A549 (cell line): ENCODE results near the gene LARP4. TPM values are rescaled to one million over a fixed set of nuclear protein-coding genes. Genes with fewer than 3 reads are reported as not detected.
"Not testable (repeated sequence)": the region's sequence is repeated elsewhere in the genome, so short reads cannot be mapped to it uniquely, and the experiment has no call there.

Experiments
- ATAC-seq, 2 experiments: fragments of 200-7000 bp in 1 of 2; fragments of >200 bp in 1 of 2; cut with Nextera tagmentation in 1 of 2; cut with Tn5 transposase in 1 of 2; 3 replicates each; pipeline versions ENCODE4 v1.8.0 to v1.9.1; 2018 to 2020; ENCODE audit warnings: mild to moderate bottlenecking in 1 of 2, moderate library complexity in 1 of 2
- CTCF ChIA-PET: fragments of 300-600 bp; sonication (Branson Sonifier 250); formaldehyde crosslinking; extraction: SDS; loops from one replicate; lab custom pipeline; 2021; ENCODE audit warnings: antibody characterized with exemption, inconsistent platforms; lab: Yijun Ruan, JAX
- POLR2A ChIA-PET: fragments of 350-600 bp; formaldehyde crosslinking; extraction: SDS; loops from one replicate; lab custom pipeline; 2021; ENCODE audit warnings: antibody characterized with exemption, inconsistent platforms; lab: Yijun Ruan, JAX
- DNase-seq, 2 experiments: peaks; one replicate each; pipeline versions ENCODE4 v3.0.0 to v3.0.0-alpha.2; 2011 to 2016; ENCODE audit warnings: low read depth in 1 of 2, low spot score in 1 of 2
- FAIRE-seq: peaks from 2 replicates; lab custom pipeline; 2011; peaks lifted over from hg19 to GRCh38; lab: Jason Lieb, UNC
- H3K27ac ChIP-seq, 2 experiments: fragments of >200 bp; sonication (Bioruptor Twin); formaldehyde crosslinking; 3 replicates each; pipeline ENCODE4 v1.5.1; 2016 to 2017
- H3K4me1 ChIP-seq: fragments of >200 bp; sonication (Bioruptor Twin); formaldehyde crosslinking; 3 replicates; pipeline ENCODE4 v1.6.1; 2016
- H3K4me2 ChIP-seq: fragments of >200 bp; sonication (Bioruptor Twin); formaldehyde crosslinking; 3 replicates; pipeline ENCODE4 v1.6.1; 2016
- H3K4me3 ChIP-seq: fragments of >200 bp; sonication (Bioruptor Twin); formaldehyde crosslinking; 3 replicates; pipeline ENCODE4 v1.5.1; 2016
- H3K9me3 ChIP-seq: fragments of >200 bp; sonication (Bioruptor Twin); formaldehyde crosslinking; 3 replicates; pipeline ENCODE4 v1.6.1; 2016
- BHLHE40 ChIP-seq: IDR thresholded peaks from 2 replicates; pipeline ENCODE4 v1.6.1; 2012; ENCODE audit warnings: low read depth, low read length, inconsistent platforms
- CEBPB ChIP-seq, 2 experiments: fragments of >200 bp in 1 of 2; sonication (Bioruptor Twin) in 1 of 2; formaldehyde crosslinking in 1 of 2; IDR thresholded peaks; 2 replicates each; pipeline ENCODE4 v1.6.1; 2012 to 2016
- EHF ChIP-seq: fragments of 250-450 bp; sonication (Bioruptor Pico); IDR thresholded peaks from 2 replicates; pipeline ENCODE4 v1.5.0; 2020; ENCODE audit warnings: mild to moderate bottlenecking
- EHMT2 ChIP-seq: fragments of 200-600 bp; sonication (generic); IDR thresholded peaks from 2 replicates; pipeline ENCODE4 v1.6.1; 2016; ENCODE audit warnings: antibody characterized with exemption, low read depth, mild to moderate bottlenecking, moderate library complexity
- EP300 ChIP-seq, 2 experiments: fragments of >200 bp; sonication (Bioruptor Twin); formaldehyde crosslinking; IDR thresholded peaks; 2 replicates in 1 of 2; 3 replicates in 1 of 2; pipeline ENCODE4 v1.6.1; 2016 to 2017
- FOSL2 ChIP-seq, 2 experiments: fragments of 450-650 bp in 1 of 2; fragments of >200 bp in 1 of 2; sonication (Bioruptor Twin) in 1 of 2; formaldehyde crosslinking; IDR thresholded peaks; 2 replicates each; pipeline versions ENCODE4 v1.5.0 to v1.6.1; 2016 to 2020; ENCODE audit warnings: mild to moderate bottlenecking in 1 of 2, moderate library complexity in 1 of 2
- HOXA7 ChIP-seq: fragments of 250-450 bp; sonication (Bioruptor Pico); IDR thresholded peaks from 2 replicates; pipeline ENCODE4 v1.5.0; 2020; ENCODE audit warnings: mild to moderate bottlenecking, moderate library complexity
- HOXB5 ChIP-seq: fragments of 250-450 bp; sonication (Bioruptor Pico); IDR thresholded peaks from 2 replicates; pipeline ENCODE4 v1.5.0; 2020; ENCODE audit warnings: mild to moderate bottlenecking, moderate library complexity
- JUN ChIP-seq, 2 experiments: fragments of >200 bp; sonication (Bioruptor Twin); formaldehyde crosslinking; IDR thresholded peaks; 2 replicates in 1 of 2; 3 replicates in 1 of 2; pipeline ENCODE4 v1.6.1; 2016 to 2017
- JUNB ChIP-seq: fragments of >200 bp; sonication (Bioruptor Twin); formaldehyde crosslinking; IDR thresholded peaks from 2 replicates; pipeline ENCODE4 v1.6.1; 2016
- KDM5A ChIP-seq: fragments of 200-600 bp; sonication (generic); IDR thresholded peaks from 2 replicates; pipeline ENCODE4 v1.6.1; 2016; ENCODE audit warnings: antibody characterized with exemption, mild to moderate bottlenecking
- MAFK ChIP-seq: fragments of 450-650 bp; IDR thresholded peaks from 2 replicates; pipeline ENCODE4 v1.6.1; 2014; ENCODE audit not compliant: partially characterized antibody
- NR3C1 ChIP-seq: fragments of >200 bp; sonication (Bioruptor Twin); formaldehyde crosslinking; IDR thresholded peaks from 3 replicates; pipeline ENCODE4 v1.6.1; 2017
- POLR2AphosphoS2 ChIP-seq: conservative IDR thresholded peaks from 2 replicates; pipeline ENCODE4 v1.6.1; 2012; ENCODE audit warnings: low read length, improper control_type of control experiment, inconsistent platforms
- RARB ChIP-seq: fragments of 250-450 bp; sonication (Bioruptor Pico); IDR thresholded peaks from 2 replicates; pipeline ENCODE4 v1.8.0; 2021; ENCODE audit warnings: mild to moderate bottlenecking, moderate library complexity
- REST ChIP-seq: fragments of 200-600 bp; sonication (generic); IDR thresholded peaks from 2 replicates; pipeline ENCODE4 v1.6.1; 2016; ENCODE audit warnings: antibody characterized with exemption, mild to moderate bottlenecking, moderate library complexity
- RFX5 ChIP-seq: fragments of 450-650 bp; IDR thresholded peaks from 2 replicates; pipeline ENCODE4 v1.7.1; 2014; ENCODE audit warnings: antibody characterized with exemption, mild to moderate bottlenecking, moderate library complexity
- RNF2 ChIP-seq: fragments of 200-600 bp; sonication (generic); IDR thresholded peaks from 2 replicates; pipeline ENCODE4 v1.6.1; 2016; ENCODE audit warnings: low read depth, mild to moderate bottlenecking, antibody characterized with exemption, moderate library complexity, borderline replicate concordance
- ZFP36 ChIP-seq: fragments of 450-650 bp; IDR thresholded peaks from 2 replicates; pipeline ENCODE4 v1.6.1; 2014; ENCODE audit warnings: borderline replicate concordance; ENCODE audit not compliant: partially characterized antibody
- ZSCAN20 ChIP-seq: fragments of 250-450 bp; sonication (Bioruptor Pico); IDR thresholded peaks from 2 replicates; pipeline ENCODE4 v1.8.0; 2022; ENCODE audit warnings: mild to moderate bottlenecking, moderate library complexity
- WGBS: methylation state at CpG from one replicate; pipeline ENCODE4 v1.1.6; 2017; ENCODE audit errors: missing lambda C conversion rate; 5-methylcytosine and 5-hydroxymethylcytosine counted together
- polyA plus RNA-seq, 4 experiments: library from polyadenylated mRNA; depleted of rRNA in 3 of 4; stranded (reverse); fragments of >200 nt; fragmentation: RNase III in 1 of 4; extraction: RNeasy Plus Mini Kit Qiagen cat#74134 plus additional on column Dnase treatment in 1 of 4; gene quantifications; 2 replicates in 3 of 4; 3 replicates in 1 of 4; pipeline ENCODE4 v1.2.3, GENCODE V29; 2011 to 2017
- TF ChIP-seq, protein P1 (sequence below): fragments of 250-450 bp; sonication (Bioruptor Pico); IDR thresholded peaks from 2 replicates; pipeline ENCODE4 v1.5.0; 2020; ENCODE audit warnings: low read depth, mild to moderate bottlenecking, moderate library complexity

LARP4 gene
- polyA plus RNA-seq, 2 of the 4 experiments (the other 2 are of a cell fraction), result 38.2 to 67.8 TPM

DNA sequence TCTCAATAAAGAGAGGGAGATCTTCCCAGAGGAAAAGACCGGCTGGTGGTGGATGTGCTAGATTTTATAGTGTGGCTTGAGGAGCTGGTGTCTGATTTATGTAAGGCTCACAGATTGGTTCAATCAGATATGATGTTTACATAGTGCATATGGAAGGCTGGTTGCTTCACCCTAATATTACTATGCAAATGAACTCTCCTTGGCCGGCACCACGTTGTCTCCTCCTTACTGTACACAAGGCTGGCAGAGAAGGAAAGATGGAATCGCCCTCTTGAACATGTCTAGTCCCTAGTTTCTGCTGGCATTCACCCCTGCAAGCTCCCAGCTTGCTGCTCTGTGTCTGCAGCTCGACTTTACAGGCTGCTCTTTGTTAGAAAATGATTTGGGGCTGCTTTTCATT is 13.2 kb upstream of the LARP4 start (continued):
- TF ChIP-seq, protein P1, sequence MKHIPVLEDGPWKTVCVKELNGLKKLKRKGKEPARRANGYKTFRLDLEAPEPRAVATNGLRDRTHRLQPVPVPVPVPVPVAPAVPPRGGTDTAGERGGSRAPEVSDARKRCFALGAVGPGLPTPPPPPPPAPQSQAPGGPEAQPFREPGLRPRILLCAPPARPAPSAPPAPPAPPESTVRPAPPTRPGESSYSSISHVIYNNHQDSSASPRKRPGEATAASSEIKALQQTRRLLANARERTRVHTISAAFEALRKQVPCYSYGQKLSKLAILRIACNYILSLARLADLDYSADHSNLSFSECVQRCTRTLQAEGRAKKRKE (CRISPR knock-in tag), result no peak
- no peak for TF ChIP-seq HOXB5 (CRISPR knock-in tag)
- TF ChIP-seq ZSCAN20 (CRISPR knock-in tag), result no peak
- TF ChIP-seq POLR2AphosphoS2, result no peak
- TF ChIP-seq RNF2, result no peak
- no peak for TF ChIP-seq EP300 (IDR thresholded peaks at IDR 0.05)
- TF ChIP-seq RFX5, result no peak

- Histone ChIP-seq H3K27ac (peak overlapping the region in 1 of 2 experiments; percentile 13; a peak in 1 of 6 replicates), H3K4me2 (peak overlapping the region; percentile 13; the same call in 1 of the 3 replicates), H3K4me1 (peaks cover 25% of the 10 kb centered on the region), H3K9me3 (no peaks in the 10 kb centered on the region), H3K4me3 (no peak overlapping the region)
- POLR2A ChIA-PET, result no interaction called here
- CTCF ChIA-PET, result no interaction called here
- FAIRE-seq (no peak), ATAC-seq (no peak; a peak in 1 of 6 replicates), DNase-seq (no peak)
- TF ChIP-seq HOXA7 (CRISPR knock-in tag), result no peak
- no peak for TF ChIP-seq POLR2AphosphoS2
- no peak for TF ChIP-seq REST
- no peak for TF ChIP-seq ZFP36
- TF ChIP-seq RARB (CRISPR knock-in tag), result no peak
- no peak for TF ChIP-seq KDM5A
- 75% methylated on average over 7 of the region's 7 CpGs for WGBS
These were observed 12.7 kb upstream of the LARP4 start for GRCh38 chr12:50387972-50388478.

GRCh38 chr12:50388793-50389192 is 11.9 kb upstream of the LARP4 start:
- ATAC-seq, H3K4me3 ChIP-seq, FAIRE-seq, POLR2A ChIA-PET, H3K27ac ChIP-seq, H3K9me3 ChIP-seq, H3K4me2 ChIP-seq, DNase-seq: not testable (repeated sequence)
- 85% methylated on average over 10 of the region's 10 CpGs for WGBS
- H3K4me1 ChIP-seq, result peaks cover 25% of the 10 kb centered on the region
- CTCF ChIA-PET, result interaction anchor here (0.7 kb wide), 1 partner anchor 558 kb away, joined by 3 read pairs; no protein-coding TSS in a partner anchor

GRCh38 chr12:50390316-50390741 is 10.4 kb upstream of the LARP4 start:
- Histone ChIP-seq H3K27ac (peak overlapping the region; percentile 61 to 67; a peak in 5 of 6 replicates), H3K4me2 (peak overlapping the region; percentile 61), H3K9me3 (no peaks in the 10 kb centered on the region), H3K4me1 (peaks cover 30% of the 10 kb centered on the region), H3K4me3 (no peak overlapping the region)
- ChIA-PET POLR2A (interaction anchor here (0.6 kb wide), 2 partner anchors 373 to 670 kb away, joined by 4 to 6 read pairs; partner anchors contain the start of gene ATF1), CTCF (interaction anchor here (1.0 to 1.1 kb wide), 4 partner anchors 9 to 289 kb away, joined by 3 to 5 read pairs (median 3); no protein-coding TSS in a partner anchor)
- FAIRE-seq (no peak), DNase-seq (peak; percentile 35 to 69), ATAC-seq (peak; percentile 80 to 82)
- no peak for TF ChIP-seq NR3C1
- no peak for TF ChIP-seq EHMT2
- TF ChIP-seq BHLHE40, result no peak
- TF ChIP-seq JUN (IDR thresholded peaks at IDR 0.05), result no peak
- 0 out of 4 replicates have a peak, but pooled peaks of 1 of the 2 experiments have one; percentile 24 for TF ChIP-seq CEBPB (IDR thresholded peaks at IDR 0.05)
- peak; percentile 59 for TF ChIP-seq JUNB
- TF ChIP-seq EHF, result no peak
- TF ChIP-seq MAFK, result no peak
- TF ChIP-seq RNF2, result no peak
- TF ChIP-seq FOSL2 (IDR thresholded peaks at IDR 0.05), result peak; percentile 17; the same call in 1 of the 2 replicates
- peak; percentile 77 for TF ChIP-seq FOSL2 (CRISPR knock-in tag; IDR thresholded peaks at IDR 0.05)
- WGBS, result 3% methylated on average over 3 of the region's 3 CpGs
